Astrocyte (in vitro differentiated cells and primary cell): ENCODE measurements around the gene TMEM69. TPM values are rescaled to one million over a fixed set of nuclear protein-coding genes. Genes with fewer than 3 reads are reported as not detected.
"Not testable (repeated sequence)": the region's sequence is repeated elsewhere in the genome, so short reads cannot be mapped to it uniquely, and the experiment has no call there.

Experiments used
- DNase-seq: peaks from one replicate; pipeline ENCODE4 v3.0.0-alpha.2; 2010; ENCODE audit warnings: low read depth
- FAIRE-seq: peaks from 2 replicates; lab custom pipeline; 2011; peaks lifted over from hg19 to GRCh38; lab: Jason Lieb, UNC
- H2AFZ ChIP-seq: 2 replicates; pipeline ENCODE4 v1.6.0; 2012; ENCODE audit warnings: low read depth, low read length, inconsistent platforms
- H3K27ac ChIP-seq: 2 replicates; pipeline ENCODE4 v1.5.1; 2011; ENCODE audit warnings: low read depth, low read length, inconsistent platforms
- H3K27me3 ChIP-seq: 2 replicates; pipeline ENCODE4 v1.6.0; 2011; ENCODE audit warnings: low read length, inconsistent platforms; ENCODE audit not compliant: insufficient read depth
- H3K36me3 ChIP-seq: 2 replicates; pipeline ENCODE4 v1.5.1; 2011; ENCODE audit warnings: low read length, inconsistent platforms; ENCODE audit not compliant: insufficient read depth
- H3K4me1 ChIP-seq: 2 replicates; pipeline ENCODE4 v1.5.1; 2011; ENCODE audit warnings: low read length, inconsistent platforms; ENCODE audit not compliant: insufficient read depth
- H3K4me2 ChIP-seq: 2 replicates; pipeline ENCODE4 v1.6.0; 2012; ENCODE audit warnings: low read length, inconsistent platforms
- H3K4me3 ChIP-seq: 2 replicates; pipeline ENCODE4 v1.5.1; 2011; ENCODE audit warnings: low read depth, mild to moderate bottlenecking, low read length, inconsistent platforms; ENCODE audit not compliant: insufficient read depth
- H3K79me2 ChIP-seq: 2 replicates; pipeline ENCODE4 v1.6.0; 2012; ENCODE audit warnings: mild to moderate bottlenecking, low read length, inconsistent platforms; ENCODE audit not compliant: insufficient read depth
- H3K9ac ChIP-seq: 2 replicates; pipeline ENCODE4 v1.6.0; 2012; ENCODE audit warnings: mild to moderate bottlenecking, low read length, inconsistent platforms
- H3K9me3 ChIP-seq: 2 replicates; pipeline ENCODE4 v1.5.1; 2012; ENCODE audit warnings: low read depth, mild to moderate bottlenecking, low read length, inconsistent platforms; ENCODE audit not compliant: insufficient read depth
- H4K20me1 ChIP-seq: 2 replicates; pipeline ENCODE4 v1.6.0; 2012; ENCODE audit warnings: low read length, inconsistent platforms; ENCODE audit not compliant: insufficient read depth
- H3K27ac Mint-ChIP-seq: one replicate; pipeline ENCODE4 v1.8.0; 2021; ENCODE audit warnings: mild to moderate bottlenecking, mixed read lengths; ENCODE audit not compliant: unreplicated experiment
- H3K27me3 Mint-ChIP-seq: one replicate; pipeline ENCODE4 v1.8.0; 2021; ENCODE audit warnings: low read depth, mixed read lengths; ENCODE audit not compliant: unreplicated experiment
- H3K36me3 Mint-ChIP-seq: one replicate; pipeline ENCODE4 v1.8.0; 2021; ENCODE audit warnings: low read depth, mixed read lengths; ENCODE audit not compliant: unreplicated experiment
- H3K4me1 Mint-ChIP-seq: one replicate; pipeline ENCODE4 v1.8.0; 2021; ENCODE audit warnings: low read depth, mixed read lengths; ENCODE audit not compliant: unreplicated experiment
- H3K4me3 Mint-ChIP-seq: one replicate; pipeline ENCODE4 v1.8.0; 2021; ENCODE audit warnings: mild to moderate bottlenecking, moderate library complexity, mixed read lengths; ENCODE audit not compliant: unreplicated experiment
- H3K9me3 Mint-ChIP-seq: one replicate; pipeline ENCODE4 v1.8.0; 2021; ENCODE audit warnings: mild to moderate bottlenecking, mixed read lengths; ENCODE audit not compliant: unreplicated experiment
- EZH2 ChIP-seq: IDR thresholded peaks from 2 replicates; pipeline ENCODE4 v1.6.1; 2012; ENCODE audit warnings: mild to moderate bottlenecking, low read length, inconsistent platforms; ENCODE audit not compliant: insufficient read depth
- total RNA-seq: library from RNA; stranded (reverse); gene quantifications from 2 replicates; pipeline ENCODE4 v1.2.1, GENCODE V29; 2021
- TF ChIP-seq, protein P1 (sequence below): IDR thresholded peaks from 2 replicates; pipeline ENCODE4 v1.5.1; 2011; ENCODE audit warnings: low read depth, mild to moderate bottlenecking, inconsistent platforms, low read length, moderate library complexity; ENCODE audit not compliant: insufficient read depth

The TMEM69 gene
- total RNA-seq, 1 donor from 2014 or later, result 23.3 TPM

DNA sequence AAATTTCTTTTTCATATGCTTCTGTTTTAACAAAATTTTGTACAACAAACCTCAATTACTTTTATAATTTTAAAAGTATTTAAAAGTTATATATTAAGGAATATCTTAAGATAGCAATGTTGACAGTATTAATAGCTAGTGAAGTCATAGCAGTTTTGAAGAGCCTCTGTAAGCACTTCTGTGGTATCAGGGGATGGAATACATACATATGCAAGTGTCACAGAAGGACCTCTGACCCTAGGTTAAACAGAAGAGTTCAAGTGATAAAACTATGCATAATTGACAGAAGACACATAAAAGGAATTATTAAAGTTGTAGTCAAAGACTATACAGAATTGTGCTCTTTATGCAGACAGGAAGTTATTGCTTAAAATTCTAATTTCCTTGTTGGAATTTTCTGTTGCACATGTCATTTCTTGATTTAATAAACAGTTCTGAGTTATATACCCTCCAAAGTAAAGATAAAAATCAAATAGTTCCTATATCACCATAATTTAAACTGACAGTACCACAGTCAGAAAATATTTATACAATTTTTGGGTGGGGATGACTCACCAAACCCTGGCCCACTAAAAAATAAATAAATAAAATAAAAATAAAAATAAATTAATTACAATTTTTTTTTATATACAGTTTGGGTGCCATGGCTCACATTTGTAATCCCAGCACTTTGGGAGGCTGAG, 35.4 kb downstream of the TMEM69 start:
- no peak overlapping the region for H3K4me3 Mint-ChIP-seq
- no peak overlapping the region for H3K4me2 ChIP-seq
- H3K9me3 ChIP-seq, result no peaks in the 10 kb centered on the region
- H3K27ac Mint-ChIP-seq, result no peak overlapping the region
- no peak overlapping the region for H3K9ac ChIP-seq
- no peak for FAIRE-seq
- H3K27me3 Mint-ChIP-seq, result no peaks in the 10 kb centered on the region
- no peak overlapping the region for H3K27ac ChIP-seq
- TF ChIP-seq, protein P1, sequence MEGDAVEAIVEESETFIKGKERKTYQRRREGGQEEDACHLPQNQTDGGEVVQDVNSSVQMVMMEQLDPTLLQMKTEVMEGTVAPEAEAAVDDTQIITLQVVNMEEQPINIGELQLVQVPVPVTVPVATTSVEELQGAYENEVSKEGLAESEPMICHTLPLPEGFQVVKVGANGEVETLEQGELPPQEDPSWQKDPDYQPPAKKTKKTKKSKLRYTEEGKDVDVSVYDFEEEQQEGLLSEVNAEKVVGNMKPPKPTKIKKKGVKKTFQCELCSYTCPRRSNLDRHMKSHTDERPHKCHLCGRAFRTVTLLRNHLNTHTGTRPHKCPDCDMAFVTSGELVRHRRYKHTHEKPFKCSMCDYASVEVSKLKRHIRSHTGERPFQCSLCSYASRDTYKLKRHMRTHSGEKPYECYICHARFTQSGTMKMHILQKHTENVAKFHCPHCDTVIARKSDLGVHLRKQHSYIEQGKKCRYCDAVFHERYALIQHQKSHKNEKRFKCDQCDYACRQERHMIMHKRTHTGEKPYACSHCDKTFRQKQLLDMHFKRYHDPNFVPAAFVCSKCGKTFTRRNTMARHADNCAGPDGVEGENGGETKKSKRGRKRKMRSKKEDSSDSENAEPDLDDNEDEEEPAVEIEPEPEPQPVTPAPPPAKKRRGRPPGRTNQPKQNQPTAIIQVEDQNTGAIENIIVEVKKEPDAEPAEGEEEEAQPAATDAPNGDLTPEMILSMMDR, result no peak
- no peak for TF ChIP-seq EZH2
- no peaks in the 10 kb centered on the region for H3K4me1 ChIP-seq
- no peaks in the 10 kb centered on the region for H4K20me1 ChIP-seq
- no peaks in the 10 kb centered on the region for H3K79me2 ChIP-seq
- H3K4me3 ChIP-seq, result no peak overlapping the region
- no peaks in the 10 kb centered on the region for H3K36me3 ChIP-seq
- H3K4me1 Mint-ChIP-seq, result peaks cover 5% of the 10 kb centered on the region
- no peak overlapping the region for H2AFZ ChIP-seq
- H3K36me3 Mint-ChIP-seq, result peaks cover 5% of the 10 kb centered on the region
- no peak for DNase-seq
- H3K9me3 Mint-ChIP-seq, result no peaks in the 10 kb centered on the region
- H3K27me3 ChIP-seq, result no peaks in the 10 kb centered on the region

DNA sequence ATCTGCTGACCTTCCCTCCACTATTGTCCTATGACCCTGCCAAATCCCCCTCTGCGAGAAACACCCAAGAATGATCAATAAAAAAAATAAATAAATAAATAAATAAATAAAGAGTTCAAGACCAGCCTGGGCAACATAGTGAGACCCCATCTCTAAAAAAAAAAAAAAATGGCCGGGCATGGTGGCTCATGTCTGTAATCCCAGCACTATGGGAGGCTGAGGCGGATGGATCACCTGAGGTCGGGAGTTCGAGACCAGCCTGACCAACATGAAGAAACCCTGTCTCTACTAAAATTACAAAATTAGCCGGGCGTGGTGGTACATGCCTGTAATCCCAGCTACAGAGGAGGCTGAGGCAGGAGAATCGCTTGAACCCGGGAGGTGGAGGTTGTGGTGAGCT, 38.0 kb downstream of the TMEM69 start:
- H3K27ac ChIP-seq, H3K27me3 ChIP-seq, H3K27ac Mint-ChIP-seq, H3K9ac ChIP-seq, H2AFZ ChIP-seq, H3K4me3 ChIP-seq, H3K36me3 ChIP-seq, H3K4me3 Mint-ChIP-seq, H3K9me3 ChIP-seq, H3K9me3 Mint-ChIP-seq, FAIRE-seq, H3K4me1 ChIP-seq, H3K27me3 Mint-ChIP-seq, H3K36me3 Mint-ChIP-seq, H3K4me1 Mint-ChIP-seq, DNase-seq, H3K4me2 ChIP-seq, H4K20me1 ChIP-seq, H3K79me2 ChIP-seq: not testable (repeated sequence)

DNA sequence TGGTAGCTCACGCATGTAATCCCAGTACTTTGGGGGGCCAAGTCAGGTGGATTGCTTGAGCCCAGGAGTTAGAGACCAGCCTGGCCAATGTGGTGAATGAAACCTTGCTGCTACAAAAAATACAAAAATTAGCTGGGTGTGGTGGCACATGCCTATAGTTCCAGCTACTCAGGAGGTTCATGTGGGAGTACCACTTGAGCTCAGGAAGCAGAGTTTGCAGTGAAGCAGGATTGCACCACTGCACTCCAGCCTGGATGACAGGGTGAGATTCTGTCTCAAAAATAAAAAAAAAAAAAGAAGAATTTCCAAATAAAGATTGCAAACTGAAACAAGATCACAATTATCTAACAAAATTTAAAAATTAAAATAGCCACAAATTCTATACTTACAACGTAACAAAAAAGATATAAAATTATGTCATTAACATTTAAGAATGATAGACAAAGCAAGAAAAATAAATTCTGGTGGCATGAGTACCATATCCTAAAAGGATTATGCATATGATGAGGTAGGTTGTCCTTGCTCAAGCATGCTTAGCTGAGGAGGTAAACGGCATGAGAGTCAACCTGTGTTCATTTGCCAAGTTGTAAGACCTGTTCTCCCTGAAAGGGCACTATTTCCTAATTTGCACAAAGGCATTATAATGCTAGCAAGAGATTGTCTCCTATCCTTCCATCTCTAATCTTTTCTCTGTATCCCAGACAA, 42.2 kb downstream of the TMEM69 start:
- no peaks in the 10 kb centered on the region for H4K20me1 ChIP-seq
- H3K79me2 ChIP-seq, result no peaks in the 10 kb centered on the region
- H3K4me2 ChIP-seq, result no peak overlapping the region
- TF ChIP-seq, protein P1, result no peak
- TF ChIP-seq EZH2, result no peak
- H3K4me1 ChIP-seq, result no peaks in the 10 kb centered on the region
- no peaks in the 10 kb centered on the region for H3K27me3 ChIP-seq
- no peak overlapping the region for H3K27ac ChIP-seq
- no peak overlapping the region for H3K9ac ChIP-seq
- Mint-ChIP-seq H3K27me3 (no peaks in the 10 kb centered on the region), H3K4me3 (no peak overlapping the region), H3K36me3 (peaks cover 3% of the 10 kb centered on the region), H3K4me1 (peaks cover 2% of the 10 kb centered on the region), H3K27ac (no peak overlapping the region), H3K9me3 (no peaks in the 10 kb centered on the region)
- DNase-seq, result no peak
- no peak overlapping the region for H2AFZ ChIP-seq
- H3K36me3 ChIP-seq, result no peaks in the 10 kb centered on the region
- H3K4me3 ChIP-seq, result no peak overlapping the region
- H3K9me3 ChIP-seq, result no peaks in the 10 kb centered on the region
- FAIRE-seq, result no peak
